HG03066 (cell line): ENCODE measurements around the gene CTAGE15.
A peak's percentile ranks its signal among the peaks of the same experiment; 100 is the strongest.
"Not testable (repeated sequence)": the region's sequence is repeated elsewhere in the genome, so short reads cannot be mapped to it uniquely, and the experiment has no call there.

Experiments used
- ATAC-seq: cut with Tn5 transposase; IDR thresholded peaks from one replicate; pipeline ENCODE4 v1.9.1; 2021; ENCODE audit warnings: low read depth; ENCODE audit not compliant: unreplicated experiment

Gene CTAGE15

GRCh38 chr7:143571501-143571900 lies at the start of gene CTAGE15:
Gene CTAGE15 (plus strand): TSS chr7:143571801. CDS start chr7:143571818, 17 bp downstream.
- ATAC-seq = not testable (repeated sequence)

- ATAC-seq = not testable (repeated sequence)
Measured at GRCh38 chr7:143522309-143522916, 49.2 kb upstream of the CTAGE15 start.

- ATAC-seq = not testable (repeated sequence)
Measured at GRCh38 chr7:143531169-143531926, 40.3 kb upstream of the CTAGE15 start.

GRCh38 chr7:143531932-143532331 lies 39.7 kb upstream of the CTAGE15 start:
- ATAC-seq = not testable (repeated sequence)

- not testable (repeated sequence) for ATAC-seq
Measured at GRCh38 chr7:143533213-143533839, 38.3 kb upstream of the CTAGE15 start.

GRCh38 chr7:143536443-143536842 lies 35.2 kb upstream of the CTAGE15 start:
- ATAC-seq = not testable (repeated sequence)

GRCh38 chr7:143543288-143544038 lies 28.1 kb upstream of the CTAGE15 start:
- ATAC-seq = not testable (repeated sequence)

- not testable (repeated sequence) for ATAC-seq
Measured at GRCh38 chr7:143555968-143556367, 15.6 kb upstream of the CTAGE15 start.

GRCh38 chr7:143563306-143563705 lies 8.3 kb upstream of the CTAGE15 start:
- ATAC-seq = peak; percentile 47

- not testable (repeated sequence) for ATAC-seq
Measured at GRCh38 chr7:143566001-143566400, 5.6 kb upstream of the CTAGE15 start.

GRCh38 chr7:143588183-143588582 lies 16.6 kb downstream of the CTAGE15 start:
- not testable (repeated sequence) for ATAC-seq

- ATAC-seq = not testable (repeated sequence)
Measured at GRCh38 chr7:143589897-143590296, 18.3 kb downstream of the CTAGE15 start.

GRCh38 chr7:143598086-143598485 lies 26.5 kb downstream of the CTAGE15 start:
- not testable (repeated sequence) for ATAC-seq

GRCh38 chr7:143603549-143603948 lies 31.9 kb downstream of the CTAGE15 start:
- ATAC-seq = not testable (repeated sequence)

GRCh38 chr7:143606088-143606487 lies 34.5 kb downstream of the CTAGE15 start:
- ATAC-seq = not testable (repeated sequence)

GRCh38 chr7:143615545-143615944 lies 43.9 kb downstream of the CTAGE15 start:
- not testable (repeated sequence) for ATAC-seq

GRCh38 chr7:143617204-143617603 lies 45.6 kb downstream of the CTAGE15 start:
- not testable (repeated sequence) for ATAC-seq

- ATAC-seq = peak; percentile 34
Measured at GRCh38 chr7:143620058-143620457, 48.5 kb downstream of the CTAGE15 start.

GRCh38 chr7:143620646-143621045 lies 49.0 kb downstream of the CTAGE15 start, which contains the start of gene TCAF2:
Gene TCAF2 (plus strand): TSS chr7:143620974.
- peak; percentile 76 for ATAC-seq

- peak; percentile 33 for ATAC-seq
Measured at GRCh38 chr7:143621175-143621574, 49.6 kb downstream of the CTAGE15 start.
